Lower lobe of right lung (tissue), 2 donors: ENCODE measurements around the gene COQ3. TPM values are rescaled to one million over a fixed set of nuclear protein-coding genes. Genes with fewer than 3 reads are reported as not detected.

ENCODE experiments used
- ATAC-seq, 2 donors: fragments of 200-7000 bp; cut with Tn5 transposase; one replicate each; pipeline ENCODE4 v1.9.1; 2020 to 2022; ENCODE audit warnings: mild to moderate bottlenecking in 2 of 2, moderate library complexity in 2 of 2
- DNase-seq: peaks from one replicate; pipeline ENCODE4 v3.0.0-alpha.2; 2020
- H3K27ac ChIP-seq: fragments of 200-600 bp; one replicate; pipeline ENCODE4 v1.8.0; 2022
- H3K27me3 ChIP-seq: fragments of 200-600 bp; one replicate; pipeline ENCODE4 v1.8.0; 2022; ENCODE audit warnings: low read depth
- H3K36me3 ChIP-seq: fragments of 200-600 bp; one replicate; pipeline ENCODE4 v1.8.0; 2022; ENCODE audit warnings: mild to moderate bottlenecking
- H3K4me1 ChIP-seq: fragments of 200-600 bp; one replicate; pipeline ENCODE4 v1.8.0; 2022
- H3K4me3 ChIP-seq: fragments of 200-600 bp; one replicate; pipeline ENCODE4 v1.8.0; 2022; ENCODE audit warnings: mild to moderate bottlenecking
- H3K9me3 ChIP-seq: fragments of 200-600 bp; one replicate; pipeline ENCODE4 v1.8.0; 2022
- CTCF ChIP-seq: fragments of 200-600 bp; IDR thresholded peaks from one replicate; pipeline ENCODE4 v1.8.0; 2022; ENCODE audit warnings: antibody characterized with exemption, mild to moderate bottlenecking
- intact Hi-C: fragments of 100-400 bp; cut with DNase I; formaldehyde crosslinking; loops from one replicate; pipeline ENCODE4 v1.11.0; 2022
- long read RNA-seq: library from polyadenylated mRNA; unstranded; transcript quantifications from one replicate; pipeline ENCODE4 v2.0.0, GENCODE V29; 2021
- total RNA-seq: library from RNA; stranded (reverse); fragmentation: NEBNext Ultra II Directional; extraction: Animal tissue kit (Norgen Biotek cat#: 25700); gene quantifications from one replicate; pipeline ENCODE4 v1.2.1, GENCODE V29; 2021
- donor health status: DM: no; HTN: yes; CAD: no; lungs with severe emphysema.

COQ3 gene
- 2.2 TPM for total RNA-seq
- long read RNA-seq, partial matches to known transcripts = 0 of 9 reads
- long read RNA-seq, other reads (novel, unspliced or antisense) = 5 of 9 reads

DNA sequence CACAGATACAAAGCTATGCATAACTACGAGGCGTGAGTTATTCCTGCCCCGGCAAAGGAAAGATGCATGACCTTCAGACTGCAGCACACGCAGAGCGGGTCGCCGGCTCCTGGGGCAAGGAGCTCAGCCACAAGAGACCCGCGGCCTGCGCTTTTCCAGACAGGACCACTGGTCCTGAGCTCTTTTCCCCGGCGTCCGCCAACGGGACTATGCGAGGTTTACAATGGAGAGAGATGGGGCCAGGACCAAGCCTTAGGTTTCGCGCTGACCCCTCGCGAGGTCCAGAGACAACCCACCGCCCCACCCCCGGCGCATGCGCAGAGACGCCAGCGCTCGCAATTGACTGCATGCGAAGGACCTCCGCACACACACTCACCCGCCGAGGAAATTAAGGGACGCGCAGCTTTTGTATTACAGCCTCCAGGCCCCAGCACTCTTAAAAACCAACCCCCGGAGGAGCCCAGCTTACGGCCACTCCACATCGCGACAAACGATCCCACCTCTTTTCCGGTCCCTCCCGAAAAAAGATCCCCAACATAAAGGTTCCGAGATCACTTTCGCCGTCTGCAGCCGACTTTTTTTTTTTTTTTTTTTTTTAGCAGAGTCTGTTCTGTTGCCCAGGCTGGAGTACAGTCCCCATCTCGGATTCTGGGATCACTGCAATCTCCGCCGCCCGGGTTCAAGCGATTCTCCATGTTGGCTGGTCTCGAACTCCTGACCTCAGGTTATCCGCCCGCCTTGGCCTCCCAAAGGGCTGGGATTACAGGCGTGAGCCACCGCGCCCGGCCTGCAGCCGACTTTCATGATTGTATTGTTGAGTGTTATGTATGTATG lies at the start of gene COQ3:
Gene COQ3 (minus strand): TSS at position 498 of the 834 bp plus-strand sequence. CDS start 16 bp downstream, at position 482.
- ATAC-seq (peak; percentile 91 to 93), DNase-seq (peak; percentile 78)
- H3K4me3 ChIP-seq = peak within 1 kb of the TSS; percentile 85
- peaks cover 14% of the 10 kb centered on the region for H3K36me3 ChIP-seq
- peaks cover 9% of the 10 kb centered on the region for H3K4me1 ChIP-seq
- intact Hi-C loops = no loop called here
- no peaks in the 10 kb centered on the region for H3K9me3 ChIP-seq
- TF ChIP-seq CTCF = no peak
- peak within 1 kb of the TSS; percentile 79 for H3K27ac ChIP-seq
- no peaks in the 10 kb centered on the region for H3K27me3 ChIP-seq

DNA sequence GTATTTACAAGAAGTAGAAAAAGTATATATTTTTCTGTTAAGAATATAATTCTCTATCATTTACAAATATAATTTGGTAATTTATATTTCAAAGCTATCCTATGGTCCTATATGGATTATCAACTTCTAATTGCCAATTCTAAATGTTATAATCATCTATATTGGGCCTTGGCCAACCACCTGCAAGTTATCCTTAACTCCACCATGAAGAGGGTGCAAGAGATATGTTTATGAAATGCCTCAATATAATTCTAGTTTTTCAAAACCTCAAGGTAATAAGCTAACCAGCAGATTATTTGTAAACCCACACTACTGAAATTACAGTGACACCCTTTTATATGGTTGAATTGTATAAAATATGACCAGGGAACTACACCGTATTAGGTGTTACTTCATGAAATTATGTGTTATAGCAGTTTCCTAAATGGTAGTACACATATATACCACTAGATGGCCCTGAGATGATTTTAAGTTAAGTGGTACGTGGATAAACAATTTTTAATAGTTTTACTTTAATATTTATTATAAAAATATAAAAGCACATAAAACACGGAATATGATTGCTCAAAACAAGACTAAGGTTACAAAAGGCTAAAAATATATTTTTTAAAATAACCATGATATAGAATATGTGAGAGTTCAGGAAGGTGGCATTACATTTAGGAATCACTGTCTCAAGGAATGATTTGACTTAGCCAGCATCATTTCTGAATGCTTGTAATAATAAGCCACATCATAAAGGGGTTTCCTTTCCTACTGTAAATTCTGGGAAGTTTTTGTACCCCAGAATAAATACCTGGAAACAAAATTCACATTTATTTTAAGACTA lies 40.9 kb upstream of the COQ3 start:
- intact Hi-C loops = no loop called here
- ATAC-seq = peak; percentile 66 to 67
- Histone ChIP-seq H3K9me3 (no peaks in the 10 kb centered on the region), H3K27me3 (no peaks in the 10 kb centered on the region), H3K27ac (no peak overlapping the region), H3K4me3 (no peak overlapping the region), H3K4me1 (no peaks in the 10 kb centered on the region), H3K36me3 (peaks cover 24% of the 10 kb centered on the region)
- peak; percentile 68 for TF ChIP-seq CTCF
- no peak for DNase-seq

- peaks cover 1% of the 10 kb centered on the region for H3K4me1 ChIP-seq
- no peak overlapping the region for H3K4me3 ChIP-seq
- no peaks in the 10 kb centered on the region for H3K9me3 ChIP-seq
- TF ChIP-seq CTCF = no peak
- DNase-seq = no peak
- no peak overlapping the region for H3K27ac ChIP-seq
- no peaks in the 10 kb centered on the region for H3K27me3 ChIP-seq
- no peak for ATAC-seq
- peaks cover 27% of the 10 kb centered on the region for H3K36me3 ChIP-seq
- intact Hi-C loops = no loop called here
Measured at GRCh38 chr6:99432877-99433276, 38.9 kb upstream of the COQ3 start.

DNA sequence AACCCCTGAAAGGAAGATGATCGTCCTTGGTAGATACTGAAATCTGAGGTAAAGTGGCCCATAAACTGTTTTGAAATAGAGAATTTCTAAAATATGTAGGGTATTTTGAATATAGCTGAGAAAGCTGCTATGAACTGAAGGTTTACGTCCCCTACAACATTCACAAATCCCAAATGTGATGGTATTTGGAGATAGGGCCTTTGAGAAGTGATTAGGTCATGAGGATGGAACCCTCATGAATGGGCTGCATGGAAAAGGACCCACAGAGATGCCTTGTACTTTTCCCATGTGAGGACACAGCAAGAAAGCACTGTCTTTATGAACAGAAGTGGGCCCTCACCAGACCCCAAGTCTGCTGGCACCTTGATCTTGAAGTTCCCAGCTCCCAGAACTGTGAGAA lies 37.9 kb upstream of the COQ3 start:
- intact Hi-C loops = no loop called here
- H3K9me3 ChIP-seq = no peaks in the 10 kb centered on the region
- ATAC-seq = no peak
- no peak overlapping the region for H3K27ac ChIP-seq
- no peak for DNase-seq
- H3K36me3 ChIP-seq = peaks cover 30% of the 10 kb centered on the region
- H3K27me3 ChIP-seq = no peaks in the 10 kb centered on the region
- no peak for TF ChIP-seq CTCF
- H3K4me1 ChIP-seq = peaks cover 11% of the 10 kb centered on the region
- H3K4me3 ChIP-seq = no peak overlapping the region

DNA sequence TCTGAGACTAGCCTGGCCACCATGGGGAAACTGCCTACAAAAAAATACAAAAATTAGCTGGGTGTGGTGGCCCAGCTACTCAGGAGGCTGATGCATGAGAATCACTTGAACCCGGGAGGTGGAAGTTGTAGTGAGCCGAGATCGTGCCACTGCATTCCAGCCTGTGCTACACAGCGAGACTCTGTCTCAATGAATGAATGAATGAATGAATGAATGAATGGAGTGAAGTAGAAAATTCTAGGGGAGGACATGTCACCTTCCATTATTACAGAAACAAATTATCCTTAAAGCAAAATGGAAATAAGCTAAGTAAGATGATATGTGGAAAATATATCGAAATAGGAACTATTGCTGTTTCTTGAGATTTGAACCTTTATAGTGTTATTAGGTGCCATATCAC lies 34.0 kb upstream of the COQ3 start:
- intact Hi-C loops = no loop called here
- H3K27me3 ChIP-seq = no peaks in the 10 kb centered on the region
- no peak for TF ChIP-seq CTCF
- ATAC-seq = no peak
- peaks cover 26% of the 10 kb centered on the region for H3K36me3 ChIP-seq
- peaks cover 34% of the 10 kb centered on the region for H3K4me1 ChIP-seq
- no peak overlapping the region for H3K27ac ChIP-seq
- no peak overlapping the region for H3K4me3 ChIP-seq
- DNase-seq = no peak
- H3K9me3 ChIP-seq = no peaks in the 10 kb centered on the region
